NB4 (cell line): ENCODE results near the gene ANKS1A.

ENCODE experiments used
- DNase-seq: peaks from one replicate; pipeline ENCODE4 v3.0.0; 2010; ENCODE audit warnings: low read depth
- H3K4me3 ChIP-seq: one replicate; pipeline ENCODE4 v1.5.1; 2011; ENCODE audit warnings: mild to moderate bottlenecking, low read depth, low read length, moderate library complexity
- MYC ChIP-seq: IDR thresholded peaks from 2 replicates; pipeline ENCODE4 v1.6.1; 2011; ENCODE audit warnings: low read depth, low read length
- POLR2A ChIP-seq: IDR thresholded peaks from 2 replicates; pipeline ENCODE4 v1.6.1; 2011; ENCODE audit warnings: mild to moderate bottlenecking; ENCODE audit not compliant: insufficient read length; ENCODE audit errors: extremely low read depth
- TF ChIP-seq, protein P1 (sequence below): IDR thresholded peaks from 2 replicates; pipeline ENCODE4 v1.6.1; 2011; ENCODE audit warnings: low read depth, low read length
- TF ChIP-seq, protein P2 (sequence below): IDR thresholded peaks from one replicate; pipeline ENCODE4 v1.5.1; 2012; ENCODE audit warnings: low read depth, low read length

ANKS1A gene

DNA sequence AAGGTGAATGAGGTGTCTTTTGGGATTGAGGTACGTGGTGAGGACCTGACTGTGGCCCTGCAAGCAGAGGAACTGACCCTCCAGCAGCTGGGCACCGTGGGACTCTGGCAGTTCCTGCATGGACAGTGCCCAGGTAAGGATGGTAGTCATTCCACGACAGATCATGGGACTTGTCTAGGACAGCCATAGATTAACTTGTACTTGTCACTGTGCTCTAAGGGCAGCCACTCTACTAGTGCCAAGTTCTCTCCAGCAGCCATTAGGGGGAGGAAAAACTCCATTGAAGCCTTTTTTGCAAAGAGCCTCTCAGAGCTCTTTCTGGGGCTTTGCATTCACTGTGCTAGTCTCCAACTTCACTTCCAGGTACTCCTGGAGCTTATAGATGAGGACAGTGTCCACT, 21.6 kb upstream of the ANKS1A start:
- no peak overlapping the region for H3K4me3 ChIP-seq
- peak; percentile 27 for DNase-seq
- TF ChIP-seq, protein P1, sequence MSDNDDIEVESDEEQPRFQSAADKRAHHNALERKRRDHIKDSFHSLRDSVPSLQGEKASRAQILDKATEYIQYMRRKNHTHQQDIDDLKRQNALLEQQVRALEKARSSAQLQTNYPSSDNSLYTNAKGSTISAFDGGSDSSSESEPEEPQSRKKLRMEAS = no peak
- TF ChIP-seq, protein P2, sequence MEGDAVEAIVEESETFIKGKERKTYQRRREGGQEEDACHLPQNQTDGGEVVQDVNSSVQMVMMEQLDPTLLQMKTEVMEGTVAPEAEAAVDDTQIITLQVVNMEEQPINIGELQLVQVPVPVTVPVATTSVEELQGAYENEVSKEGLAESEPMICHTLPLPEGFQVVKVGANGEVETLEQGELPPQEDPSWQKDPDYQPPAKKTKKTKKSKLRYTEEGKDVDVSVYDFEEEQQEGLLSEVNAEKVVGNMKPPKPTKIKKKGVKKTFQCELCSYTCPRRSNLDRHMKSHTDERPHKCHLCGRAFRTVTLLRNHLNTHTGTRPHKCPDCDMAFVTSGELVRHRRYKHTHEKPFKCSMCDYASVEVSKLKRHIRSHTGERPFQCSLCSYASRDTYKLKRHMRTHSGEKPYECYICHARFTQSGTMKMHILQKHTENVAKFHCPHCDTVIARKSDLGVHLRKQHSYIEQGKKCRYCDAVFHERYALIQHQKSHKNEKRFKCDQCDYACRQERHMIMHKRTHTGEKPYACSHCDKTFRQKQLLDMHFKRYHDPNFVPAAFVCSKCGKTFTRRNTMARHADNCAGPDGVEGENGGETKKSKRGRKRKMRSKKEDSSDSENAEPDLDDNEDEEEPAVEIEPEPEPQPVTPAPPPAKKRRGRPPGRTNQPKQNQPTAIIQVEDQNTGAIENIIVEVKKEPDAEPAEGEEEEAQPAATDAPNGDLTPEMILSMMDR = no peak
- no peak for TF ChIP-seq MYC

DNA sequence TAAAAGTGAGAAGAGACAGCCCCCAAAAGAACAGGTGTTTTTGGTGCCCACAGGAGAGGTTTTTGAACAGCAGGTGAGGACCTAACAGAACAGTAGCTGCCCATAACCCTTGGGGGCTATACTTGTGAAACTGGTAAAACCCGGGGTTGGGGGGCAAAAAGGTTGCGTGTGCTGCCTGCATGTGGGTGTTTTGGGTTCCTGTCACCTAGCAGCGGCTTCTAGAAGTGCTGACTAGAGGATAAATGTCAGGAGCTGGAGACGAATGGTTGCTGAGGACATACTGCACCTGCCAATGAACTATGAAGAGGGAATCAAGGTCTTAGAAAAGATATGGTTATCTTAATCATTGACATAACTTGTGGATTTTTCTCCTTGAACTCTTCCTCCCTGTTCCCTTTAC, 17.2 kb upstream of the ANKS1A start:
- no peak overlapping the region for H3K4me3 ChIP-seq
- TF ChIP-seq POLR2A = no peak
- TF ChIP-seq, protein P1 = no peak
- TF ChIP-seq, protein P2 = no peak
- TF ChIP-seq MYC = no peak

DNA sequence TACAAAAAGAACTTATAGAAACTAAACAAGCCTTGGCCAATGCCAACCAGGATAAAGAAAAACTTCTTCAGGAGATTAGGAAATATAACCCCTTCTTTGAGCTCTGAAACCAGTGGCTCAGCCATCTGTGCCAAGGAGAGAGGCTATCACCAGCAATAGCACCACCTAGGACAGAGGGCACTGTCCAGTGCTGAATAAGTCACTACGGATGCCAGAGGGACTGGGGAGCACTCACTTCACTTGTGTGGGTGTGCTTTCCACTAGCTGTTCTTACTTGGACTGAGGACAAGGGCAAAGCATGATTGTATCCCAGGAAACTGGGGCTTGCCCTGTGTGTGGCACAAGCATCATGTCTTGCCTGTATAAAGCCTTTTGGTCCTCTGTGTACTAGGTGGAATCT, 16.7 kb upstream of the ANKS1A start:
- no peak for DNase-seq
- H3K4me3 ChIP-seq = no peak overlapping the region
- no peak for TF ChIP-seq MYC
- TF ChIP-seq, protein P2 = no peak
- no peak for TF ChIP-seq POLR2A
- TF ChIP-seq, protein P1 = no peak

More for the DNA sequence above, 17.2 kb upstream of the ANKS1A start:
- no peak for DNase-seq

DNA sequence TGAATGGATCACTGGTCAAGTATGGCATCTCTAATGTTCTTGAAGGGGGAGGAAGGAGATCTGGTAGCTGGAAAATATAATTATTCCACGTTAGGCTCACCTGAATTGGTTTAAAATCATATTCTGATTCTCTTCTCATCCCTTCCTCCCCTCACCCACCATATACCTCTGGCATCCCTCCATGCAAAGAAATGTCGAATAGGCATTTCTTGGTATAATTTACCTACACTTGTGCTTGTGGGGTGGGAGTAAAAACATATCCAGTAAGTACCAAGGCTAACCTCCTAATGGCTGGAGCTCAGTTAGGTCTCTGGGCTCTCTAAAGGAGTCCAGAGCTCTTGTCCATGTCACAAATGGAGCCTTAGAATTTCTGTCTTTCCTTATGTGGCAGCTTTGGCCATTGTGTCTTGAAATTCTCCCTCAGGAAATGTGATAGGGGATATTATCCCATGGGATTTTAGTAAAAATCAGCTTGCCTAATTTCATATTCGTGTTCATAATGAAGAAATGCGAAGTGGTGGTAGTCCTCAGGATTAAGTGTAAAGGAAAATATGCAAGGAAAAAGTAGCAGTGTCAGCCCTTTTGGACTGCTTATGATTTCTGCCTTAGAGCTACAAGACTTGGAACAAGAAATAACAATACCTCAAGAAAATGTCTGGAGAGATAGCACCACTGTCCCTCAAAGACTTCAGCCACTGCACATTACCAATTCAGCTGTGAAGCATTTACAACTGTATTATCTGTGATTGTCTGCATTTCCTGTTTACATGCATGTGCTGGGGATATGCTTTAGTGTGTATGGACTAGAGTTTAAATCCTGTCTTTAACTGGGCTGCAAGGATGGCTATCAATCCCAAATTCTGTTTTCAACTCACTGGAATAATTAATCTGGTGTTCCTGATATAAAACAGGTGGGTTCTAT, 13.5 kb upstream of the ANKS1A start:
- no peak for DNase-seq
- H3K4me3 ChIP-seq = no peak overlapping the region
- TF ChIP-seq POLR2A (no peak), MYC (no peak)
- TF ChIP-seq, protein P1 = no peak
- TF ChIP-seq, protein P2 = no peak

DNA sequence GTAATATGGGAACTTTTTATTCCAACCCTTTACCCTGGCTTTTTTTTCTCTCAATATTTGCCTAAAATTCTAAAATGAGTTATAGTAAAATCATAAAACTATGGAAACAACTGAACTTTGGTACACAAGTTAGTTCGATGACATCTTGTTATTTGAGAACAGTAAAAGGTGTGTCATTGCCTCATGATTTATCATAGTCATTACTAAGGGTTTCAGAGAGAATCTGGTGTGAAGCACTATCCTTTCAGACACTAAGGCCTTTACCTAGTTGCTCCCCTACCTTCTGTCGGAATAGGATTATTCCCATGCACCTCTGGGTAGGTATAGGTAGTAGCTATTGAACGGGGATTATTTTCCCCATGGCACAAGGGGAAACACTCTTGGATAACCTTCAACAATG, 12.6 kb upstream of the ANKS1A start:
- TF ChIP-seq, protein P2 = no peak
- TF ChIP-seq MYC = no peak
- TF ChIP-seq, protein P1 = no peak
- no peak for TF ChIP-seq POLR2A
- no peak overlapping the region for H3K4me3 ChIP-seq
- DNase-seq = no peak
